WTC11 (cell line): ENCODE results near the gene H2AZ1. TPM values are rescaled to one million over a fixed set of nuclear protein-coding genes. Genes with fewer than 3 reads are reported as not detected.

Source experiments
- ATAC-seq: fragments of 200-7000 bp; cut with Tn5 transposase; 2 replicates; pipeline ENCODE4 v1.10.0; 2021; ENCODE audit warnings: mild to moderate bottlenecking, moderate library complexity
- Bru-seq: library from RNA; stranded (reverse); fragments of 400-500 nt; gene quantifications from one replicate; lab custom pipeline; 2021; lab: Mats Ljungman, UMichigan
- CTCF ChIA-PET: fragments of 300-600 bp; sonication (Branson Sonifier 250); formaldehyde crosslinking; loops from one replicate; lab custom pipeline; 2021; ENCODE audit warnings: antibody characterized with exemption; lab: Charles Lee
- POLR2A ChIA-PET: fragments of 350-600 bp; sonication (Branson Sonifier 250); formaldehyde crosslinking; loops from one replicate; lab custom pipeline; 2021; ENCODE audit warnings: antibody characterized with exemption; lab: Charles Lee
- DNase-seq: peaks from one replicate; pipeline ENCODE4 v3.0.0; 2021; ENCODE audit warnings: low spot score
- H3K27ac Mint-ChIP-seq: 2 replicates; pipeline ENCODE4 v1.8.0; 2021; ENCODE audit warnings: mixed read lengths
- H3K27me3 Mint-ChIP-seq: 2 replicates; pipeline ENCODE4 v1.8.0; 2021; ENCODE audit warnings: low read depth, mild to moderate bottlenecking, moderate library complexity, mixed read lengths
- H3K36me3 Mint-ChIP-seq: 2 replicates; pipeline ENCODE4 v1.8.0; 2021; ENCODE audit warnings: mixed read lengths
- H3K4me1 Mint-ChIP-seq: 2 replicates; pipeline ENCODE4 v1.8.0; 2022; ENCODE audit warnings: mixed read lengths
- H3K4me3 Mint-ChIP-seq: 2 replicates; pipeline ENCODE4 v1.8.0; 2021; ENCODE audit warnings: mild to moderate bottlenecking, moderate library complexity, mixed read lengths
- H3K9me3 Mint-ChIP-seq: 2 replicates; pipeline ENCODE4 v1.8.0; 2021; ENCODE audit warnings: mixed read lengths
- CREB1 ChIP-seq: sonication (generic); formaldehyde crosslinking; IDR thresholded peaks from 2 replicates; pipeline ENCODE4 v1.8.0; 2023; ENCODE audit warnings: mild to moderate bottlenecking, missing genetic modification reagents
- ETV6 ChIP-seq: sonication (generic); formaldehyde crosslinking; IDR thresholded peaks from 2 replicates; pipeline ENCODE4 v1.8.1; 2022; ENCODE audit warnings: mild to moderate bottlenecking, missing genetic modification reagents
- HMGA2 ChIP-seq: fragments of 250-450 bp; sonication (Bioruptor Pico); IDR thresholded peaks from 2 replicates; pipeline ENCODE4 v1.4.0; 2021; ENCODE audit warnings: mild to moderate bottlenecking, moderate library complexity
- MXD4 ChIP-seq: fragments of 250-450 bp; sonication (Bioruptor Pico); IDR thresholded peaks from 2 replicates; pipeline ENCODE4 v1.8.0; 2021; ENCODE audit warnings: mild to moderate bottlenecking, moderate library complexity, borderline replicate concordance
- NFATC4 ChIP-seq: fragments of 250-450 bp; sonication (Bioruptor Pico); IDR thresholded peaks from 2 replicates; pipeline ENCODE4 v1.9.0; 2021; ENCODE audit warnings: mild to moderate bottlenecking
- SOX15 ChIP-seq: fragments of 250-450 bp; sonication (Bioruptor Pico); IDR thresholded peaks from 2 replicates; pipeline ENCODE4 v1.9.0; 2021; ENCODE audit warnings: mild to moderate bottlenecking
- SP1 ChIP-seq: sonication (generic); formaldehyde crosslinking; conservative IDR thresholded peaks from 2 replicates; pipeline ENCODE4 v1.8.1; 2022; ENCODE audit warnings: missing genetic modification reagents
- ZNF219 ChIP-seq: sonication (generic); formaldehyde crosslinking; IDR thresholded peaks from 2 replicates; pipeline ENCODE4 v1.8.0; 2023; ENCODE audit warnings: missing genetic modification reagents, mild to moderate bottlenecking, borderline replicate concordance
- ZNF317 ChIP-seq: sonication (generic); formaldehyde crosslinking; IDR thresholded peaks from 2 replicates; pipeline ENCODE4 v1.8.1; 2023; ENCODE audit warnings: low read depth, mild to moderate bottlenecking, moderate library complexity, missing genetic modification reagents, borderline replicate concordance
- ZNF416 ChIP-seq: fragments of 250-450 bp; sonication (Bioruptor Pico); IDR thresholded peaks from 2 replicates; pipeline ENCODE4 v1.9.0; 2021; ENCODE audit warnings: mild to moderate bottlenecking, inconsistent platforms
- long read RNA-seq, 3 experiments: library from RNA in 1 of 3; library from capped mRNA in 1 of 3; library from polyadenylated mRNA in 1 of 3; unstranded in 2 of 3; stranded (forward) in 1 of 3; transcript quantifications; one replicate each; pipeline ENCODE4 v2.0.0, GENCODE V29; 2021
- total RNA-seq: library from RNA; stranded (reverse); gene quantifications from 3 replicates; pipeline ENCODE4 v1.2.3, GENCODE V29; 2021
- TF ChIP-seq, protein P1 (sequence below): sonication (generic); formaldehyde crosslinking; IDR thresholded peaks from 2 replicates; pipeline ENCODE4 v1.8.0; 2022; ENCODE audit warnings: mild to moderate bottlenecking, missing genetic modification reagents
- TF ChIP-seq, protein P2 (sequence below): fragments of 250-450 bp; sonication (Bioruptor Pico); IDR thresholded peaks from 2 replicates; pipeline ENCODE4 v1.9.0; 2021; ENCODE audit warnings: mild to moderate bottlenecking, borderline replicate concordance
- TF ChIP-seq, protein P3 (sequence below): sonication (generic); formaldehyde crosslinking; IDR thresholded peaks from 2 replicates; pipeline ENCODE4 v1.8.0; 2023; ENCODE audit warnings: mild to moderate bottlenecking, missing genetic modification reagents
- TF ChIP-seq, protein P4 (sequence below): sonication (generic); formaldehyde crosslinking; IDR thresholded peaks from 2 replicates; pipeline ENCODE4 v1.8.1; 2023; ENCODE audit warnings: mild to moderate bottlenecking, moderate library complexity, missing genetic modification reagents
- TF ChIP-seq, protein P5 (sequence below): sonication (generic); formaldehyde crosslinking; IDR thresholded peaks from 2 replicates; pipeline ENCODE4 v1.8.1; 2023; ENCODE audit warnings: mild to moderate bottlenecking, missing genetic modification reagents
- TF ChIP-seq, protein P6 (sequence below): fragments of 250-450 bp; sonication (Bioruptor Pico); IDR thresholded peaks from 2 replicates; pipeline ENCODE4 v1.9.0; 2021; ENCODE audit warnings: mild to moderate bottlenecking
- TF ChIP-seq, protein P7 (sequence below): sonication (generic); formaldehyde crosslinking; IDR thresholded peaks from 2 replicates; pipeline ENCODE4 v1.8.0; 2022; ENCODE audit warnings: missing genetic modification reagents

H2AZ1 gene
- 657 to 684 TPM (median 668 TPM) in 3 replicates for total RNA-seq
- percentile 99 among the genes with signal in this experiment for Bru-seq, nascent RNA
- long read RNA-seq, experiment 1, transcript H2AFZ-201 (5 exons, 979 nt), result major isoform, 1,294 of 1,421 reads
- long read RNA-seq, experiment 1, transcript H2AFZ-203 (4 exons, 1,254 nt), result minor isoform, 18 of 1,421 reads
- long read RNA-seq, experiment 1, partial matches to known transcripts, result 50 of 1,421 reads
- long read RNA-seq, experiment 1, other reads (novel, unspliced or antisense), result 55 of 1,421 reads
- long read RNA-seq, experiment 2, transcript H2AFZ-201 (5 exons, 979 nt), result major isoform, 756 of 988 reads
- long read RNA-seq, experiment 2, transcript H2AFZ-203 (4 exons, 1,254 nt), result minor isoform, 14 of 988 reads
- long read RNA-seq, experiment 2, partial matches to known transcripts, result 38 of 988 reads
- long read RNA-seq, experiment 2, other reads (novel, unspliced or antisense), result 179 of 988 reads
- long read RNA-seq, experiment 3, transcript H2AFZ-201 (5 exons, 979 nt), result major isoform, 10,102 of 10,641 reads
- long read RNA-seq, experiment 3, transcript H2AFZ-203 (4 exons, 1,254 nt), result minor isoform, 14 of 10,641 reads
- long read RNA-seq, experiment 3, transcript H2AFZ-204 (2 exons, 1,843 nt), result minor isoform, 5 of 10,641 reads
- long read RNA-seq, experiment 3, partial matches to known transcripts, result 37 of 10,641 reads
- long read RNA-seq, experiment 3, other reads (novel, unspliced or antisense), result 483 of 10,641 reads

DNA sequence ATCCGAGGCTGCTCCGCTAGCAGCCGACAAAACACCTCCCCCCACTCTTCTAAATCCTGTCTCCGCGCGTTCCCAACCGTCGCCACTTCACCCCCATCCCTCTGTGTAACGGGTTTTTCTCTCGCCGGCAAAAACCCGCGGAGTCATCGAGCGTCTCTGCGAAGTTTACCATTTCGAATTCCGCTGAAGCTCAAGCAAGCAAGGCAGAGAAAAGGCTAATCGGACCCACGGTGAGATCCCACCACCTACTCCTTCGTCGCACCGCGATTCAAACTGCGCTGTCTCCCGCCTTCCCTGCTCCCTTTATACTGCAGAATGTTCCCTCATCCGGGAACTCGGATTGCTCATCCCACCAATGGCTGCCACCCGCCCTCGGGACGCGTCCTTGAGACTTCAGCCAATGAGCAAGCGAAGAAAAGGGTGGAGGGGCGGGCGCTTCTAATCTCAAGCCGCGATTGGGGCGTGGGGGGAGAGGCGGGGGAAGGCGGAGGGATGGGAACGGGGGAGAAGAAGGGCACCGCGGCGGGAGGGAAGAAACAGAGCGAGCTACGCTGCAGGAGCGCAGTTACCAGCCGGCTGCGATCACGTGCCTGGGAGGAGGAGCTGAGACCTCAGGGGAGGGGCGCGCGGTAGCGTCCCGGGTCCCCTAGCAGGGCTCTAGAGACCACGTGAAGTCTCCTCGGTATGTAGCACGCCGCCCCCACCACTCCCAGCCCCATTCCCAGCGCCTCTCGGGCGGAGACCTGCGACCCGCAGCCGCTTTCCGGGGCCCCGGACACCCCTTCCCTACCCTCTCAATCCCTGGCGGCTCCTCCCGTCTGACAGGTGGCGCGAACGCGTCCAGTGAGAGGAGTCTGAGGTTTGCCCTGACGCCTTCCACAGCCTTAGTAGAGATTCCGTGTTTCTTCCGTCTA, at the start of gene H2AZ1:
Gene H2AZ1, minus strand, starts transcription at position 277 of the 914 bp plus-strand sequence. Its CDS starts 105 bp downstream, at position 172.
- ATAC-seq (peak; percentile 65), DNase-seq (peak; percentile 98)
- POLR2A ChIA-PET, result interaction anchor here (1.2 to 1.8 kb wide), 3 partner anchors 10 to 105 kb away, joined by 3 to 8 read pairs (median 6); partner anchors contain the start of gene LAMTOR3
- H3K27ac Mint-ChIP-seq, result no peak within 1 kb of the TSS
- no peaks in the 10 kb centered on the region for H3K9me3 Mint-ChIP-seq
- peaks cover 3% of the 10 kb centered on the region; the same call in 1 of the 2 replicates for H3K36me3 Mint-ChIP-seq
- H3K4me1 Mint-ChIP-seq, result peaks cover 6% of the 10 kb centered on the region
- no peaks in the 10 kb centered on the region for H3K27me3 Mint-ChIP-seq
- CTCF ChIA-PET, result interaction anchor here (0.7 to 1.1 kb wide), 2 partner anchors 48 to 1332 kb away, joined by 3 to 4 read pairs; no protein-coding TSS in a partner anchor
- no peak within 1 kb of the TSS for H3K4me3 Mint-ChIP-seq
- TF ChIP-seq, protein P1, sequence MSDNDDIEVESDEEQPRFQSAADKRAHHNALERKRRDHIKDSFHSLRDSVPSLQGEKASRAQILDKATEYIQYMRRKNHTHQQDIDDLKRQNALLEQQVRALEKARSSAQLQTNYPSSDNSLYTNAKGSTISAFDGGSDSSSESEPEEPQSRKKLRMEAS, result peak; percentile 84
- TF ChIP-seq, protein P2, sequence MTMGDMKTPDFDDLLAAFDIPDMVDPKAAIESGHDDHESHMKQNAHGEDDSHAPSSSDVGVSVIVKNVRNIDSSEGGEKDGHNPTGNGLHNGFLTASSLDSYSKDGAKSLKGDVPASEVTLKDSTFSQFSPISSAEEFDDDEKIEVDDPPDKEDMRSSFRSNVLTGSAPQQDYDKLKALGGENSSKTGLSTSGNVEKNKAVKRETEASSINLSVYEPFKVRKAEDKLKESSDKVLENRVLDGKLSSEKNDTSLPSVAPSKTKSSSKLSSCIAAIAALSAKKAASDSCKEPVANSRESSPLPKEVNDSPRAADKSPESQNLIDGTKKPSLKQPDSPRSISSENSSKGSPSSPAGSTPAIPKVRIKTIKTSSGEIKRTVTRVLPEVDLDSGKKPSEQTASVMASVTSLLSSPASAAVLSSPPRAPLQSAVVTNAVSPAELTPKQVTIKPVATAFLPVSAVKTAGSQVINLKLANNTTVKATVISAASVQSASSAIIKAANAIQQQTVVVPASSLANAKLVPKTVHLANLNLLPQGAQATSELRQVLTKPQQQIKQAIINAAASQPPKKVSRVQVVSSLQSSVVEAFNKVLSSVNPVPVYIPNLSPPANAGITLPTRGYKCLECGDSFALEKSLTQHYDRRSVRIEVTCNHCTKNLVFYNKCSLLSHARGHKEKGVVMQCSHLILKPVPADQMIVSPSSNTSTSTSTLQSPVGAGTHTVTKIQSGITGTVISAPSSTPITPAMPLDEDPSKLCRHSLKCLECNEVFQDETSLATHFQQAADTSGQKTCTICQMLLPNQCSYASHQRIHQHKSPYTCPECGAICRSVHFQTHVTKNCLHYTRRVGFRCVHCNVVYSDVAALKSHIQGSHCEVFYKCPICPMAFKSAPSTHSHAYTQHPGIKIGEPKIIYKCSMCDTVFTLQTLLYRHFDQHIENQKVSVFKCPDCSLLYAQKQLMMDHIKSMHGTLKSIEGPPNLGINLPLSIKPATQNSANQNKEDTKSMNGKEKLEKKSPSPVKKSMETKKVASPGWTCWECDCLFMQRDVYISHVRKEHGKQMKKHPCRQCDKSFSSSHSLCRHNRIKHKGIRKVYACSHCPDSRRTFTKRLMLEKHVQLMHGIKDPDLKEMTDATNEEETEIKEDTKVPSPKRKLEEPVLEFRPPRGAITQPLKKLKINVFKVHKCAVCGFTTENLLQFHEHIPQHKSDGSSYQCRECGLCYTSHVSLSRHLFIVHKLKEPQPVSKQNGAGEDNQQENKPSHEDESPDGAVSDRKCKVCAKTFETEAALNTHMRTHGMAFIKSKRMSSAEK (CRISPR knock-in tag), result no peak
- TF ChIP-seq, protein P3, sequence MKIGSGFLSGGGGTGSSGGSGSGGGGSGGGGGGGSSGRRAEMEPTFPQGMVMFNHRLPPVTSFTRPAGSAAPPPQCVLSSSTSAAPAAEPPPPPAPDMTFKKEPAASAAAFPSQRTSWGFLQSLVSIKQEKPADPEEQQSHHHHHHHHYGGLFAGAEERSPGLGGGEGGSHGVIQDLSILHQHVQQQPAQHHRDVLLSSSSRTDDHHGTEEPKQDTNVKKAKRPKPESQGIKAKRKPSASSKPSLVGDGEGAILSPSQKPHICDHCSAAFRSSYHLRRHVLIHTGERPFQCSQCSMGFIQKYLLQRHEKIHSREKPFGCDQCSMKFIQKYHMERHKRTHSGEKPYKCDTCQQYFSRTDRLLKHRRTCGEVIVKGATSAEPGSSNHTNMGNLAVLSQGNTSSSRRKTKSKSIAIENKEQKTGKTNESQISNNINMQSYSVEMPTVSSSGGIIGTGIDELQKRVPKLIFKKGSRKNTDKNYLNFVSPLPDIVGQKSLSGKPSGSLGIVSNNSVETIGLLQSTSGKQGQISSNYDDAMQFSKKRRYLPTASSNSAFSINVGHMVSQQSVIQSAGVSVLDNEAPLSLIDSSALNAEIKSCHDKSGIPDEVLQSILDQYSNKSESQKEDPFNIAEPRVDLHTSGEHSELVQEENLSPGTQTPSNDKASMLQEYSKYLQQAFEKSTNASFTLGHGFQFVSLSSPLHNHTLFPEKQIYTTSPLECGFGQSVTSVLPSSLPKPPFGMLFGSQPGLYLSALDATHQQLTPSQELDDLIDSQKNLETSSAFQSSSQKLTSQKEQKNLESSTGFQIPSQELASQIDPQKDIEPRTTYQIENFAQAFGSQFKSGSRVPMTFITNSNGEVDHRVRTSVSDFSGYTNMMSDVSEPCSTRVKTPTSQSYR (CRISPR knock-in tag), result 0 out of 2 replicates have a peak, but pooled peaks have one; percentile 44
- TF ChIP-seq, protein P4, sequence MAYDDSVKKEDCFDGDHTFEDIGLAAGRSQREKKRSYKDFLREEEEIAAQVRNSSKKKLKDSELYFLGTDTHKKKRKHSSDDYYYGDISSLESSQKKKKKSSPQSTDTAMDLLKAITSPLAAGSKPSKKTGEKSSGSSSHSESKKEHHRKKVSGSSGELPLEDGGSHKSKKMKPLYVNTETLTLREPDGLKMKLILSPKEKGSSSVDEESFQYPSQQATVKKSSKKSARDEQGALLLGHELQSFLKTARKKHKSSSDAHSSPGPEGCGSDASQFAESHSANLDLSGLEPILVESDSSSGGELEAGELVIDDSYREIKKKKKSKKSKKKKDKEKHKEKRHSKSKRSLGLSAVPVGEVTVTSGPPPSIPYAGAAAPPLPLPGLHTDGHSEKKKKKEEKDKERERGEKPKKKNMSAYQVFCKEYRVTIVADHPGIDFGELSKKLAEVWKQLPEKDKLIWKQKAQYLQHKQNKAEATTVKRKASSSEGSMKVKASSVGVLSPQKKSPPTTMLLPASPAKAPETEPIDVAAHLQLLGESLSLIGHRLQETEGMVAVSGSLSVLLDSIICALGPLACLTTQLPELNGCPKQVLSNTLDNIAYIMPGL, result peak; percentile 12
- peak; percentile 72 for TF ChIP-seq SP1 (CRISPR knock-in tag)
- peak; percentile 84 for TF ChIP-seq NFATC4 (CRISPR knock-in tag)
- TF ChIP-seq ZNF317 (CRISPR knock-in tag), result no peak
- TF ChIP-seq MXD4, result no peak
- TF ChIP-seq, protein P5, sequence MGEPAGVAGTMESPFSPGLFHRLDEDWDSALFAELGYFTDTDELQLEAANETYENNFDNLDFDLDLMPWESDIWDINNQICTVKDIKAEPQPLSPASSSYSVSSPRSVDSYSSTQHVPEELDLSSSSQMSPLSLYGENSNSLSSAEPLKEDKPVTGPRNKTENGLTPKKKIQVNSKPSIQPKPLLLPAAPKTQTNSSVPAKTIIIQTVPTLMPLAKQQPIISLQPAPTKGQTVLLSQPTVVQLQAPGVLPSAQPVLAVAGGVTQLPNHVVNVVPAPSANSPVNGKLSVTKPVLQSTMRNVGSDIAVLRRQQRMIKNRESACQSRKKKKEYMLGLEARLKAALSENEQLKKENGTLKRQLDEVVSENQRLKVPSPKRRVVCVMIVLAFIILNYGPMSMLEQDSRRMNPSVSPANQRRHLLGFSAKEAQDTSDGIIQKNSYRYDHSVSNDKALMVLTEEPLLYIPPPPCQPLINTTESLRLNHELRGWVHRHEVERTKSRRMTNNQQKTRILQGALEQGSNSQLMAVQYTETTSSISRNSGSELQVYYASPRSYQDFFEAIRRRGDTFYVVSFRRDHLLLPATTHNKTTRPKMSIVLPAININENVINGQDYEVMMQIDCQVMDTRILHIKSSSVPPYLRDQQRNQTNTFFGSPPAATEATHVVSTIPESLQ, result no peak
- TF ChIP-seq, protein P6, sequence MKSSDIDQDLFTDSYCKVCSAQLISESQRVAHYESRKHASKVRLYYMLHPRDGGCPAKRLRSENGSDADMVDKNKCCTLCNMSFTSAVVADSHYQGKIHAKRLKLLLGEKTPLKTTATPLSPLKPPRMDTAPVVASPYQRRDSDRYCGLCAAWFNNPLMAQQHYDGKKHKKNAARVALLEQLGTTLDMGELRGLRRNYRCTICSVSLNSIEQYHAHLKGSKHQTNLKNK (CRISPR knock-in tag), result peak; percentile 78
- 0 out of 2 replicates have a peak, but pooled peaks have one; percentile 8 for TF ChIP-seq HMGA2 (CRISPR knock-in tag)
- TF ChIP-seq, protein P7, sequence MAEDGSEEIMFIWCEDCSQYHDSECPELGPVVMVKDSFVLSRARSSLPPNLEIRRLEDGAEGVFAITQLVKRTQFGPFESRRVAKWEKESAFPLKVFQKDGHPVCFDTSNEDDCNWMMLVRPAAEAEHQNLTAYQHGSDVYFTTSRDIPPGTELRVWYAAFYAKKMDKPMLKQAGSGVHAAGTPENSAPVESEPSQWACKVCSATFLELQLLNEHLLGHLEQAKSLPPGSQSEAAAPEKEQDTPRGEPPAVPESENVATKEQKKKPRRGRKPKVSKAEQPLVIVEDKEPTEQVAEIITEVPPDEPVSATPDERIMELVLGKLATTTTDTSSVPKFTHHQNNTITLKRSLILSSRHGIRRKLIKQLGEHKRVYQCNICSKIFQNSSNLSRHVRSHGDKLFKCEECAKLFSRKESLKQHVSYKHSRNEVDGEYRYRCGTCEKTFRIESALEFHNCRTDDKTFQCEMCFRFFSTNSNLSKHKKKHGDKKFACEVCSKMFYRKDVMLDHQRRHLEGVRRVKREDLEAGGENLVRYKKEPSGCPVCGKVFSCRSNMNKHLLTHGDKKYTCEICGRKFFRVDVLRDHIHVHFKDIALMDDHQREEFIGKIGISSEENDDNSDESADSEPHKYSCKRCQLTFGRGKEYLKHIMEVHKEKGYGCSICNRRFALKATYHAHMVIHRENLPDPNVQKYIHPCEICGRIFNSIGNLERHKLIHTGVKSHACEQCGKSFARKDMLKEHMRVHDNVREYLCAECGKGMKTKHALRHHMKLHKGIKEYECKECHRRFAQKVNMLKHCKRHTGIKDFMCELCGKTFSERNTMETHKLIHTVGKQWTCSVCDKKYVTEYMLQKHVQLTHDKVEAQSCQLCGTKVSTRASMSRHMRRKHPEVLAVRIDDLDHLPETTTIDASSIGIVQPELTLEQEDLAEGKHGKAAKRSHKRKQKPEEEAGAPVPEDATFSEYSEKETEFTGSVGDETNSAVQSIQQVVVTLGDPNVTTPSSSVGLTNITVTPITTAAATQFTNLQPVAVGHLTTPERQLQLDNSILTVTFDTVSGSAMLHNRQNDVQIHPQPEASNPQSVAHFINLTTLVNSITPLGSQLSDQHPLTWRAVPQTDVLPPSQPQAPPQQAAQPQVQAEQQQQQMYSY (CRISPR knock-in tag), result peak; percentile 59
- no peak for TF ChIP-seq CREB1 (CRISPR knock-in tag)
- TF ChIP-seq ZNF416, result peak; percentile 81; the same call in 1 of the 2 replicates
- 0 out of 2 replicates have a peak, but pooled peaks have one; percentile 34 for TF ChIP-seq ETV6 (CRISPR knock-in tag)
- no peak for TF ChIP-seq SOX15
- no peak for TF ChIP-seq ZNF219 (CRISPR knock-in tag)
